Measurements from ENCODE around the gene NRAP.

DNA sequence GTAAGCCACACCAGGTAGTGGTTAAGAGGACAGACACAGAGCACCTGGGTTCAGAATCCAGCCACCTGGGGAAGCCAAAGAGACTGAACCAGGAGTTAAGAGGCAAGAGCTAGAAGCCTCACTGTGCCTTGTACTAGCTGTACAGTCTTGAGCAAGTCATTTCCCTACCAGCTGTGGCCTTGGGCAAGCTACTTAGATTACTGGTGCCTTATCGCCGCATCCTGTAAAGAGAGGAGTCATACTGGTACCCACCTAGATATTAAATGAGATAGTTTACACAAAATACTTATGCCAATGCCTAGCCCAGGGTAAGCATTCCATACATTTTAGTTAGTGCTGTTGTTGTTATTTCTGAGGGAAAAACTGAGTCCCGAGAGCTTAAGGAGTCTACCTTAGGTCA is 63.3 kb downstream of the NRAP start:
- TF ChIP-seq, protein P1, sequence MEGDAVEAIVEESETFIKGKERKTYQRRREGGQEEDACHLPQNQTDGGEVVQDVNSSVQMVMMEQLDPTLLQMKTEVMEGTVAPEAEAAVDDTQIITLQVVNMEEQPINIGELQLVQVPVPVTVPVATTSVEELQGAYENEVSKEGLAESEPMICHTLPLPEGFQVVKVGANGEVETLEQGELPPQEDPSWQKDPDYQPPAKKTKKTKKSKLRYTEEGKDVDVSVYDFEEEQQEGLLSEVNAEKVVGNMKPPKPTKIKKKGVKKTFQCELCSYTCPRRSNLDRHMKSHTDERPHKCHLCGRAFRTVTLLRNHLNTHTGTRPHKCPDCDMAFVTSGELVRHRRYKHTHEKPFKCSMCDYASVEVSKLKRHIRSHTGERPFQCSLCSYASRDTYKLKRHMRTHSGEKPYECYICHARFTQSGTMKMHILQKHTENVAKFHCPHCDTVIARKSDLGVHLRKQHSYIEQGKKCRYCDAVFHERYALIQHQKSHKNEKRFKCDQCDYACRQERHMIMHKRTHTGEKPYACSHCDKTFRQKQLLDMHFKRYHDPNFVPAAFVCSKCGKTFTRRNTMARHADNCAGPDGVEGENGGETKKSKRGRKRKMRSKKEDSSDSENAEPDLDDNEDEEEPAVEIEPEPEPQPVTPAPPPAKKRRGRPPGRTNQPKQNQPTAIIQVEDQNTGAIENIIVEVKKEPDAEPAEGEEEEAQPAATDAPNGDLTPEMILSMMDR (IDR thresholded peaks at IDR 0.05) = no peak
- TF ChIP-seq POLR2A (IDR thresholded peaks at IDR 0.05) = no peak
